ENCODE data around the gene RSKR. TPM values are rescaled to one million over a fixed set of nuclear protein-coding genes. Genes with fewer than 3 reads are reported as not detected.

RSKR gene, protein sequence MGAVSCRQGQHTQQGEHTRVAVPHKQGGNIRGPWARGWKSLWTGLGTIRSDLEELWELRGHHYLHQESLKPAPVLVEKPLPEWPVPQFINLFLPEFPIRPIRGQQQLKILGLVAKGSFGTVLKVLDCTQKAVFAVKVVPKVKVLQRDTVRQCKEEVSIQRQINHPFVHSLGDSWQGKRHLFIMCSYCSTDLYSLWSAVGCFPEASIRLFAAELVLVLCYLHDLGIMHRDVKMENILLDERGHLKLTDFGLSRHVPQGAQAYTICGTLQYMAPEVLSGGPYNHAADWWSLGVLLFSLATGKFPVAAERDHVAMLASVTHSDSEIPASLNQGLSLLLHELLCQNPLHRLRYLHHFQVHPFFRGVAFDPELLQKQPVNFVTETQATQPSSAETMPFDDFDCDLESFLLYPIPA
- 2.6 and 3.3 TPM in 2 replicates for total RNA-seq

DNA sequence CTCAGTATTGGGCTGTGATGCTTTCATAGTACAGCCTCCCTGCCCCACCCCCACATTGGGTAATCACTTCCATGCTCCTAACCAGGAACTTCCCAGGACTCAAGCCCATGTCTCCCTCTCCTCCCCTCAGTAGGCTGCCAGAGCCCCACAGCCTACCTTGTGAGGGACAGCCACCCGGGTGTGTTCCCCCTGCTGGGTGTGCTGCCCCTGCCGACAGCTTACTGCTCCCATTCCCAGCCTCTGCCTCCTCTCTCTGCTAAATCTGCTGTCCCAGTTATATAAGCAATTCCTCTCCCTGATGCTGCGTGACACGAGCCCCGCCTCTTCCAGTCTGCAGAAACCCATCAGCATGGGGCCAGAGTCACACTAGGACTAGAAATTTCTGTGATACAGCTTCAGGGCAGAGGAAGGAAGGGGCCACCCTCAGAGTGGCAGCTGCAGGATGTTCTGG is at the start of gene RSKR:
TSS of gene RSKR (minus strand) at position 255 of the 451 bp plus-strand sequence. CDS start at position 231, 24 bp downstream.

DNA sequence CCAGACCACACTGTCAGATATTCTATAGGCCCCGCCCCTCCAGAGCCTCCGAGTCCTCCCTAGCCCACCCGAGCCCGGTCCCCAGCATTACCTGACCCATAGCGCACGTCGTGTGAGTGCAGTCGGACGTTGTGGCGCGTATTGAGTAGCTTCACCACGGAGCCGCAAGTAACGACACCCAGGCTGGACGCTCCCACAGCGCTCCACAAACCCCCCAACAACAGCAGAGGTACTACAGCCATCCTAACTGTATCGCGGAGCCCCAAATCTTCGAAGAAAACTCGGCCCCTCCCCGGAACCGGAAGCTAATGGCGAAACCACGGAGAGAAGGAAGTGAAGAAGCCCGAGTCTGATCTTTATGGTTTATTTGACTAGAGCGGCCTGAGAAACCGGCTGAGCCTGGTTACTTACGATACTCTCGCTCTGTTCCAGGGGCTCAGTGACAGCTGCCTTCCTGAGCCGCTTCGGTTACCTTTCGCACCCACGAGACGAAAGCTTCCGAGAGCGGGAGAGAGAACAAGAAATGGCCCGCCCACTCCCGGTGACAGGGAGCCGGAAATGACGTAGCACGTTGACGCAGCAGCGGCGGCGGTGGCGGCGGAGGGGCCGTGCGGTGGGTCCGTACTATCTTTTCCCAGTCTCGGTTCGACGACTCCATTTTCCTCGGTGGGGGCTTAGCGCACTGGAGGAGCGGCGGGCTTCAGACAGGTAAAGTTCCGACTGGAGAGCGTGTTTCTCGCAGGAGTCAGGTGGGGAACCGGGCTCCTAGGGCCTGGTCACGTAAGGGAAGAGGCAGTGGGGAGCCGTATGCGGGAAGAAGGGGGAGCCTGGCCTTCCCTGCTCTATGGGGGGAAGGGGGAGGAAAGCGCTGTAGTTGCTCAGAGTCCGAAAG is 47.9 kb upstream of the RSKR start, which contains the start of the genes SDF2 and SUPT6H:
TSS of gene SDF2 (minus strand) at position 272 of the 892 bp plus-strand sequence. CDS start at position 242, 30 bp downstream.
TSS of gene SUPT6H (plus strand) at position 571 of the 892 bp plus-strand sequence. CDS start 11,197 bp downstream, outside the sequence.

DNA sequence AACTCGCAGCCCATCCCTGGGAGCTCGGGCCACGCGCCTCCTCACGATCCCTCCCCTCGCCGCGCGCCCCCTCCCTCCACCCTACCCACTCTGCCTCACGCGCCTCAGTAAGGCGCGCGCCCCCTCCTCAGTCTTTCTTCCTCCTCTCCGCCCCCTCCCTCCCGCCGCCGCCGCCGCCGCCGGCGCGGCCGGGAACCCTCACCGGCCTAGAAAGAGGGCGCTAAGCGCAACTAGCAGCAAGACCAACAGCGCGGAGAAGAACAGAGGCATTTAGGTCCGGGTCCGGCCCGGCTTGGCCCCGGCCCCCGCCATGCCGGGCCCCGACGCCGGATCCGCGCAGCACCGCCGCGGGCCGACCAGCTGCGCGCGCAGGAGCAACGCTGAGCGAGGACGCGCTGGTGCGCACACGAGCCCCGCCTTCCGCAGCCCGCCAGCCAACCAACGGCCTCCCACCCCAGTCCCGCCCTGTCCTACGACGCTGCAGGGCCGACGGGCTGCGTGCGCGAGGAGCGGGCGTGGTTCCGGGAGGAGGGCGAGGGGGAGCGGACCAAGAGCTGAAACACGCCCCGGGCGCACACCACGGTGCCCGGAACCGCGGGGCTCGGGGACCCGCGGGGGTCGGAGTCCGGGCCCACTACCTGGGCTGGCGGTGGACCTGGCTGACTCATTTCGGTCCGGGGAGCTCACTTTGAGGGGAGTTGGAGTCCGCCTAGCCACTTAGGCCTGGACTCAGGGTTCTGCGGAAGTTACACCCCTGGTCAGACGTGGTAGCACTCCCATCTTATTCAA is 31.0 kb upstream of the RSKR start, which contains the start of gene BLTP2:
TSS of gene BLTP2 (minus strand) at position 372 of the 789 bp plus-strand sequence. CDS start at position 270, 102 bp downstream.

DNA sequence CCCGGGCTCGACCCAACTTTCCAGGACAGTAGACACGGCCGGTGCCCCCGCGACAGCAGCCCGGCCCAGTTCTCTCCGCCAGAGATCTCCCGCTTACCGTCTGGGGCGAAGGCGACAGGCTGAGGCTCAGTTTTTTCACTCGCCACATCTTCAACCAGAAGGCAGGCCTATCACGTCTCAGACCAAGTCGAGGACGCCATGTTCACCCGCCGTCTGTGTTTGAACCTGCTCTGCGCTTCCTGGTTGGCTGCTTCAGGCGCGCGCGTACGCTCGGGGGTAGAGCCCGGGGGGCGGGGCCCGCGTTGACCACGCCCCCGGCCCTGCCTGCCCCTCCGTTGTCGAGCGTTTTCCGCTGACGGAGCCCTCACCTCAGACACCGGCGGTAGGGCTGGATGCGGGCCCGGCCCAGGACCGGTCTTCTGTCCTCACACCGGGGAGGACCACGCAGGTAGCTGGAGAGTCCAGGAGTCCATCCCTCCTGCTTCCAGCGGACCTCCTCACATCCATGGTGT is 15.1 kb downstream of the RSKR start, which contains the start of gene SPAG5:
TSS of gene SPAG5 (minus strand) at position 227 of the 512 bp plus-strand sequence. CDS start at position 148, 79 bp downstream.

GRCh38 chr17:28576758-28577465 is 37.1 kb downstream of the RSKR start, which contains the start of gene ALDOC:
Gene ALDOC (minus strand): TSS chr17:28576895. CDS start chr17:28575532, 1,363 bp downstream.

DNA sequence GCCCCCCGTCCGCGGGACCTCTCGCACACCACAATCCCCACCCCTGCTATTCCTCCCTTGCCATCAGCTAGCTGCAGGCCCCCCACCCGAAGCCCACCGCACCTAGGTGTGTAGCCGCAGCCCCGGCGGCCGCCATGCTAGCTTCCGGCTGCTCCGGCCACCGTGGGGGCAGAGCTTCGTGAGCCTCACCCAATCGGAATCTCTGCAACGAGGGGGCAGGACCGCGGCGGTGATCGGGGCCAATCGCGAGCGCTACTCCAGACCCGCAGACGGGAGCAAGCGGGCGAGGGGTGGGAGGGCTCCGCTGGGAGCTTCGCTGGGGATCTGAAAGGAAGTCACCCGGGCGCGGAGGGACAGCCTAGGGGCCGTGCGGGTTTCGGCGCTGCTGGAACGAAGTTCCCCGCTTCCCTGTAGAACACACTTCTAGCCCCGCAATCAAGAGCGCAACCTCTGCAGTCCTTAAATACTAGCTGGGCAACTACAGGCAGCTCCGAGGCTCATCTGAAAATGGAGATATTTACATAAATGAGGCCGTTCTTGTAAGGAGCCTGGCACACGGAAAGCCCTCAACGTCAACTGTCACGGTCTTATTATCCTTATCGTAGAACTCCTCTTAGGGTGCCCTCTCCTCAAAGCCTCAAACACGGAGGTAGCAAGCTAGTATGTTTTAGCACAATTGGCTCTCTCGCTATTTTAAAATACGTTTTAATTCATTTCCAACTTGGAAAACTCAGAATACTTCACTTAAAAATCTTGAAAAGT is 42.4 kb downstream of the RSKR start, which contains the start of gene PIGS:
TSS of gene PIGS (minus strand) at position 164 of the 762 bp plus-strand sequence. CDS start at position 136, 28 bp downstream.

Other genes starting within 250 kb of the RSKR start
- not detected in 2 replicates for gene SEBOX, start 249.0 kb downstream of the RSKR start, total RNA-seq
- under 0.01 and 0.22 TPM in 2 replicates for gene VTN, start 243.9 kb downstream of the RSKR start, total RNA-seq
- gene SARM1, start 242.5 kb downstream of the RSKR start, total RNA-seq: 1.6 and 2.5 TPM in 2 replicates
- gene SLC46A1, start 208.0 kb downstream of the RSKR start, total RNA-seq: 0.33 and 0.60 TPM in 2 replicates
- gene SLC13A2, start 140.5 kb downstream of the RSKR start, total RNA-seq: not detected in 2 replicates
- not detected in 2 replicates for gene FOXN1, start 107.8 kb downstream of the RSKR start, total RNA-seq
- gene UNC119, start 61.6 kb downstream of the RSKR start, total RNA-seq: 22.3 and 26.1 TPM in 2 replicates
- 46.5 and 48.9 TPM in 2 replicates for gene PIGS, start 42.7 kb downstream of the RSKR start, total RNA-seq
- 19.2 and 25.2 TPM in 2 replicates for gene ALDOC, start 37.3 kb downstream of the RSKR start, total RNA-seq
- gene SPAG5, start 15.2 kb downstream of the RSKR start, total RNA-seq: 5.4 and 6.0 TPM in 2 replicates
- 129 and 154 TPM in 2 replicates for gene BLTP2, start 31.0 kb upstream of the RSKR start, total RNA-seq
- gene SDF2, start 47.7 kb upstream of the RSKR start, total RNA-seq: 68.0 and 80.6 TPM in 2 replicates
- 43.7 and 50.7 TPM in 2 replicates for gene SUPT6H, start 48.0 kb upstream of the RSKR start, total RNA-seq
- gene PROCA1, start 97.7 kb upstream of the RSKR start, total RNA-seq: 0.22 and 0.26 TPM in 2 replicates
- 12.1 and 27.4 TPM in 2 replicates for gene RAB34, start 103.7 kb upstream of the RSKR start, total RNA-seq
- 614 and 651 TPM in 2 replicates for gene RPL23A, start 105.8 kb upstream of the RSKR start, total RNA-seq
- gene TLCD1, start 112.0 kb upstream of the RSKR start, total RNA-seq: 0.34 and 1.2 TPM in 2 replicates
- 1.6 and 2.0 TPM in 2 replicates for gene NEK8, start 114.6 kb upstream of the RSKR start, total RNA-seq
- 21.0 and 24.1 TPM in 2 replicates for gene TRAF4, start 129.8 kb upstream of the RSKR start, total RNA-seq
- 6.0 and 7.9 TPM in 2 replicates for gene FAM222B, start 228.6 kb upstream of the RSKR start, total RNA-seq
- 26.0 and 26.2 TPM in 2 replicates for gene ERAL1, start 240.8 kb upstream of the RSKR start, total RNA-seq

Data from dermis lymphatic vessel endothelial cell (primary cell).